Measurements from ENCODE around the gene NR4A3.

The NR4A3 gene

DNA sequence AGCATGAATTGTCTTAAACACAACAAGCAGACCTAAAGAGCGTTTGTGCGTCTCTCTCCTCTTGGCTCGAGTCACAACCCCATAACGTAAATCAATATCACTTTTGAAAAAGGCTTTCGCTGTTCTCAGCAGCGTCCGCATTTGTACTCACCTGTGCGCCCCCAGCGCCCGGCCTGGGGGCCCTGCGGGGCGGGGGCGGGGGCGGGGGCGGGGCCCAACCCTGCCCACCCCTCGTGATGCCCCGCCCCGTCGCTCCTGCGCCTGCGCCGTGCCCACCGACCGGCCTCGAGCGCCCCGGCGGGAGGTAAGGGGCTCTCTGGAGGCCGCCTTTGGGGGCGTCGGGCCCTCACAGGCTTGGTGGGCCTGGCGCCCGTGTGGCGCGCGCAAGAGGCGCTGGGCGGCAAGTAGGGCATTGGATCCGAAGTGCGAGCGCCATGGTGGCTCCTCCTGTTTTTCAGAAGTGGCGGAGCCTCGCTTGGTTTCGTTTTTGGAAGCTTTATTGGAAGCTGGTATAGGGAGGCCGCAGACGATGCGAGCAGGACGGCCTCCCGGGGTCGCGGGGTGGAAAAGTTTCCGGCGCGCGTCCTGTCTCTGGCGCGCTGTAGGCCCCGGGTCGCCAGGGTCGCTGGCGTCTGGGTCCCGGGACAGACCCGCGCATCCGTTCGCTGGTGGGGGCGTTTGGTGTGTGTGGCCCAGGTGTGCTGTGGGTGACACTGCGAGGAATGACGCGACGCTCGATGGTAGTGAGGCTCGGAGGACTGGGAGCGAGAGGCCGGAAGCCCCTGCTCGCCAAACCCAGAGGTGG is 84.9 kb downstream of the NR4A3 start, which contains the start of gene STX17:
STX17 (plus strand) TSS at position 252 of the 805 bp plus-strand sequence. CDS start 8,586 bp downstream, outside the sequence.
- Histone ChIP-seq H3K9me2 (replicated peaks; ENCODE audit: low read depth, low read length) (no peaks in the 10 kb centered on the region), H3F3A (ENCODE audit: low read depth) (no peaks in the 10 kb centered on the region), H3K4me3 (ENCODE audit: low read length, poor library complexity, severe bottlenecking) (peak within 1 kb of the TSS; percentile 89), H3K79me2 (ENCODE audit: insufficient read depth, low read length) (peaks cover 24% of the 10 kb centered on the region), H4K20me1 (ENCODE audit: insufficient read depth, low read length, poor library complexity, severe bottlenecking) (peaks cover 8% of the 10 kb centered on the region), H3K4me1 (ENCODE audit: insufficient read depth, low read length, poor library complexity, severe bottlenecking) (peaks cover 27% of the 10 kb centered on the region), H2AFZ (ENCODE audit: low read length) (peak within 1 kb of the TSS; percentile 89), H3K27me3 (ENCODE audit: insufficient read depth, low read length, poor library complexity, severe bottlenecking) (no peaks in the 10 kb centered on the region), H3K36me3 (ENCODE audit: insufficient read depth, low read length) (no peaks in the 10 kb centered on the region), H3K4me2 (ENCODE audit: low read depth, low read length, poor library complexity, severe bottlenecking) (peak within 1 kb of the TSS; percentile 82), H3K9ac (ENCODE audit: low read depth, low read length, poor library complexity, severe bottlenecking) (peak within 1 kb of the TSS; percentile 77), H3K9me3 (ENCODE audit: insufficient read depth, low read depth, low read length) (no peaks in the 10 kb centered on the region)
- TF ChIP-seq EZH2phosphoT487 (IDR thresholded peaks at IDR 0.05; ENCODE audit: borderline replicate concordance) = no peak
- TF ChIP-seq, protein P1, sequence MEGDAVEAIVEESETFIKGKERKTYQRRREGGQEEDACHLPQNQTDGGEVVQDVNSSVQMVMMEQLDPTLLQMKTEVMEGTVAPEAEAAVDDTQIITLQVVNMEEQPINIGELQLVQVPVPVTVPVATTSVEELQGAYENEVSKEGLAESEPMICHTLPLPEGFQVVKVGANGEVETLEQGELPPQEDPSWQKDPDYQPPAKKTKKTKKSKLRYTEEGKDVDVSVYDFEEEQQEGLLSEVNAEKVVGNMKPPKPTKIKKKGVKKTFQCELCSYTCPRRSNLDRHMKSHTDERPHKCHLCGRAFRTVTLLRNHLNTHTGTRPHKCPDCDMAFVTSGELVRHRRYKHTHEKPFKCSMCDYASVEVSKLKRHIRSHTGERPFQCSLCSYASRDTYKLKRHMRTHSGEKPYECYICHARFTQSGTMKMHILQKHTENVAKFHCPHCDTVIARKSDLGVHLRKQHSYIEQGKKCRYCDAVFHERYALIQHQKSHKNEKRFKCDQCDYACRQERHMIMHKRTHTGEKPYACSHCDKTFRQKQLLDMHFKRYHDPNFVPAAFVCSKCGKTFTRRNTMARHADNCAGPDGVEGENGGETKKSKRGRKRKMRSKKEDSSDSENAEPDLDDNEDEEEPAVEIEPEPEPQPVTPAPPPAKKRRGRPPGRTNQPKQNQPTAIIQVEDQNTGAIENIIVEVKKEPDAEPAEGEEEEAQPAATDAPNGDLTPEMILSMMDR (conservative IDR thresholded peaks at IDR 0.05; ENCODE audit: low read length) = no peak

DNA sequence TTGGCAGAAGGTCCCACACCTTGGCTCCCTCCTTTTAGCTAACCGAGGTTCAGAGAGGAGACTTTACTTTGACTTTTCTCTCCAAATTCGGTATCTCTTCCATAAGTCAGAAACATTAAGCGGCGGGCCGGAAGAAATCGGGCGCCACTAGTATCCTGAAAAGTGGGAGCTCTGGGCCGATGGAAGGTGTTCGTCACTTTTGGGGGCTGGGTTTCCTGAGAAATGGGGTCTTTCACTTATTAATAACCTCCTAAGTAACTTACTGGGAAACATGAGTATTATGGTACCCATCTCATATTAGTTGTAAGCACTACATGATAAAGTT is 85.5 kb downstream of the NR4A3 start:
- TF ChIP-seq, protein P1 (conservative IDR thresholded peaks at IDR 0.05; ENCODE audit: low read length) = no peak
- no peak for TF ChIP-seq EZH2phosphoT487 (IDR thresholded peaks at IDR 0.05; ENCODE audit: borderline replicate concordance)
- Histone ChIP-seq H3K36me3 (ENCODE audit: insufficient read depth, low read length) (no peaks in the 10 kb centered on the region), H3K9ac (ENCODE audit: low read depth, low read length, poor library complexity, severe bottlenecking) (peak overlapping the region; percentile 77), H3K79me2 (ENCODE audit: insufficient read depth, low read length) (peaks cover 24% of the 10 kb centered on the region), H2AFZ (ENCODE audit: low read length) (peak overlapping the region; percentile 89), H3K27me3 (ENCODE audit: insufficient read depth, low read length, poor library complexity, severe bottlenecking) (no peaks in the 10 kb centered on the region), H3K4me2 (ENCODE audit: low read depth, low read length, poor library complexity, severe bottlenecking) (peak overlapping the region; percentile 70), H3K4me1 (ENCODE audit: insufficient read depth, low read length, poor library complexity, severe bottlenecking) (peaks cover 30% of the 10 kb centered on the region), H3K4me3 (ENCODE audit: low read length, poor library complexity, severe bottlenecking) (peak overlapping the region; percentile 89), H3K9me2 (replicated peaks; ENCODE audit: low read depth, low read length) (no peaks in the 10 kb centered on the region), H4K20me1 (ENCODE audit: insufficient read depth, low read length, poor library complexity, severe bottlenecking) (peaks cover 8% of the 10 kb centered on the region), H3K9me3 (ENCODE audit: insufficient read depth, low read depth, low read length) (no peaks in the 10 kb centered on the region), H3F3A (ENCODE audit: low read depth) (no peaks in the 10 kb centered on the region)

DNA sequence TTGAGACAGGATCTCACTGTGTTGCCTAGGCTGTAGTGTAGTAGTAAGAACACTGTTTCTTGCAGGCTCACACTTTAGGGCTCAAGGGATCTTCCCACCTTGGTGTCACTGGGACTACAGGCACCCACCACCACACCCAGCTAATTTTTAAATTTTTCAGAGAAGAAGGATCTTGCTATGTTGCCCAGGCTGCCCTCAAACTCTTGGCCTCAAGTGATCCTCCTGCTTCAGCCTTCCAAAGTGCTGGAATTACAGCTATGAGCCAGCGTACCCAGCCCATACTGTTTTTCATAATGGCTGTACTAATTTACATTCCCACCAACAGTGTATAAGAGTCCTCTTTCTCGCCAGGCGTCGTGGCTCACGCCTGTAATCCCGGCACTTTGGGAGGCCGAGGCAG is 89.9 kb downstream of the NR4A3 start:
- Histone ChIP-seq H3K9me3 (ENCODE audit: insufficient read depth, low read depth, low read length) (no peaks in the 10 kb centered on the region), H3K4me1 (ENCODE audit: insufficient read depth, low read length, poor library complexity, severe bottlenecking) (peaks cover 23% of the 10 kb centered on the region), H3K4me2 (ENCODE audit: low read depth, low read length, poor library complexity, severe bottlenecking) (no peak overlapping the region), H3K9me2 (replicated peaks; ENCODE audit: low read depth, low read length) (no peaks in the 10 kb centered on the region), H3K9ac (ENCODE audit: low read depth, low read length, poor library complexity, severe bottlenecking) (no peak overlapping the region), H3K27me3 (ENCODE audit: insufficient read depth, low read length, poor library complexity, severe bottlenecking) (no peaks in the 10 kb centered on the region), H2AFZ (ENCODE audit: low read length) (no peak overlapping the region), H3K79me2 (ENCODE audit: insufficient read depth, low read length) (peaks cover 24% of the 10 kb centered on the region), H3F3A (ENCODE audit: low read depth) (no peaks in the 10 kb centered on the region), H4K20me1 (ENCODE audit: insufficient read depth, low read length, poor library complexity, severe bottlenecking) (peaks cover 8% of the 10 kb centered on the region), H3K36me3 (ENCODE audit: insufficient read depth, low read length) (0 out of 2 replicates have a peak, but pooled peaks cover 2% of the 10 kb centered on the region), H3K4me3 (ENCODE audit: low read length, poor library complexity, severe bottlenecking) (no peak overlapping the region)
- no peak for TF ChIP-seq EZH2phosphoT487 (IDR thresholded peaks at IDR 0.05; ENCODE audit: borderline replicate concordance)
- TF ChIP-seq, protein P1 (conservative IDR thresholded peaks at IDR 0.05; ENCODE audit: low read length) = no peak

Data from Loucy (cell line).